ENCODE measurements around the gene CDC25C.

CDC25C gene

GRCh38 chr5:138331449-138332368 is at the start of gene CDC25C:
CDC25C (minus strand) TSS chr5:138331804; CDS start chr5:138331180, 624 bp downstream.
- peak; percentile 95 for DNase-seq

GRCh38 chr5:138372653-138373052 is 41.0 kb upstream of the CDC25C start:
- DNase-seq, result no peak

- DNase-seq, result no peak
Measured at GRCh38 chr5:138372225-138372624, 40.6 kb upstream of the CDC25C start.

GRCh38 chr5:138371454-138371853 is 39.9 kb upstream of the CDC25C start:
- no peak for DNase-seq

- DNase-seq, result no peak
Measured at GRCh38 chr5:138370537-138370936, 38.9 kb upstream of the CDC25C start.

- no peak for DNase-seq
Measured at GRCh38 chr5:138369706-138370105, 38.1 kb upstream of the CDC25C start.

GRCh38 chr5:138369261-138369660 is 37.7 kb upstream of the CDC25C start:
- DNase-seq, result no peak

GRCh38 chr5:138366632-138367382 is 35.2 kb upstream of the CDC25C start:
- no peak for DNase-seq

- no peak for DNase-seq
Measured at GRCh38 chr5:138364576-138364975, 33.0 kb upstream of the CDC25C start.

GRCh38 chr5:138360941-138361452 is 29.4 kb upstream of the CDC25C start:
- no peak for DNase-seq

GRCh38 chr5:138359621-138360020 is 28.0 kb upstream of the CDC25C start:
- no peak for DNase-seq

- DNase-seq, result no peak
Measured at GRCh38 chr5:138354926-138355378, 23.3 kb upstream of the CDC25C start.

GRCh38 chr5:138354387-138354786 is 22.8 kb upstream of the CDC25C start:
- no peak for DNase-seq

GRCh38 chr5:138353560-138354080 is 22.0 kb upstream of the CDC25C start:
- no peak for DNase-seq

- no peak for DNase-seq
Measured at GRCh38 chr5:138352722-138353559, 21.3 kb upstream of the CDC25C start.

- peak; percentile 31 for DNase-seq
Measured at GRCh38 chr5:138352071-138352721, 20.6 kb upstream of the CDC25C start, which contains the start of gene KDM3B. KDM3B (plus strand) TSS chr5:138352685; CDS start chr5:138352796, 111 bp downstream.

- DNase-seq, result no peak
Measured at GRCh38 chr5:138351517-138351916, 19.9 kb upstream of the CDC25C start.

GRCh38 chr5:138351056-138351455 is 19.5 kb upstream of the CDC25C start:
- no peak for DNase-seq

- no peak for DNase-seq
Measured at GRCh38 chr5:138350563-138350890, 18.9 kb upstream of the CDC25C start.

GRCh38 chr5:138349852-138350562 is 18.4 kb upstream of the CDC25C start:
- DNase-seq, result no peak

GRCh38 chr5:138346889-138347288 is 15.3 kb upstream of the CDC25C start:
- no peak for DNase-seq
